Measurements from ENCODE around the gene ATG13.
A peak's percentile ranks its signal among the peaks of the same experiment; 100 is the strongest.
"Not testable (repeated sequence)": the region's sequence is repeated elsewhere in the genome, so short reads cannot be mapped to it uniquely, and the experiment has no call there.

ATG13 gene

DNA sequence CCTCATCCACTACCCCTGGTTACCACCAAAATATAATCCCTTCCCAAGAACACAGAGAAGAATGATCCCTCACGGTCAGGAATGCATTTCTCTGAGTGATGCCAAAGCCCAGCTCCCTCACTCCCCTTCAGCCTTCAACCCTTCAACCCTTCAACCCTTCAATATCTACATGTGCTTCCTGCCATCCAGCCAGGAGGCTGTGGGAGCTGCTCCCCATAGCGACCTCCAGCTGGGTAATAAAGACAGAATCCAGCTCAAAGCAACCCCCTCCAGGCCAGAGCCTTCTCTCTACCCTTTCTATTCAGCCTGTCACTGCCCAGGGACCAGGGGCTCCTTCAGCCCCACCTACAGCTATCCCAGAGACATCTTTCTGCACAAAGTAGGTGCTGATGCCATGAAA, 80.4 kb downstream of the ATG13 start:
- DNase-seq: no peak

DNA sequence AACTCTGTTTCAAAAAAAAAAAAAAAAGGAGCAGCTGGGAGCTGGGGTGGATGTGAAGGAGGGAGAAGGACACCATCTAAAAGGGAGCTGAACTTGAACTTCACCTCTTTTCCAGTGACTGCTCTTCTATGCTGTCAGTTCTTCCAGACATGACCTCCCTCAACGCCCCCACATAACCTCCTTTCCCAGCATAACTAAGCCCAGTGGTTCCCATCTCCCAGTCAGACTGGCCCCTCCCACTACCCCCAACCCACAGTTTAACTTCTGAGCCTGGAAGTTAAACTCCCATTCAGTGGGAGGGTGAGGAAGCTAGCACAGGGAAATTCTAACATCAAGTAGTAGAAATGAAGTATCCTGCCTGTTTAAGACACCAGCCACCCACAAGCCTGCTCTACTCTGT, 81.2 kb downstream of the ATG13 start:
- no peak for DNase-seq

DNA sequence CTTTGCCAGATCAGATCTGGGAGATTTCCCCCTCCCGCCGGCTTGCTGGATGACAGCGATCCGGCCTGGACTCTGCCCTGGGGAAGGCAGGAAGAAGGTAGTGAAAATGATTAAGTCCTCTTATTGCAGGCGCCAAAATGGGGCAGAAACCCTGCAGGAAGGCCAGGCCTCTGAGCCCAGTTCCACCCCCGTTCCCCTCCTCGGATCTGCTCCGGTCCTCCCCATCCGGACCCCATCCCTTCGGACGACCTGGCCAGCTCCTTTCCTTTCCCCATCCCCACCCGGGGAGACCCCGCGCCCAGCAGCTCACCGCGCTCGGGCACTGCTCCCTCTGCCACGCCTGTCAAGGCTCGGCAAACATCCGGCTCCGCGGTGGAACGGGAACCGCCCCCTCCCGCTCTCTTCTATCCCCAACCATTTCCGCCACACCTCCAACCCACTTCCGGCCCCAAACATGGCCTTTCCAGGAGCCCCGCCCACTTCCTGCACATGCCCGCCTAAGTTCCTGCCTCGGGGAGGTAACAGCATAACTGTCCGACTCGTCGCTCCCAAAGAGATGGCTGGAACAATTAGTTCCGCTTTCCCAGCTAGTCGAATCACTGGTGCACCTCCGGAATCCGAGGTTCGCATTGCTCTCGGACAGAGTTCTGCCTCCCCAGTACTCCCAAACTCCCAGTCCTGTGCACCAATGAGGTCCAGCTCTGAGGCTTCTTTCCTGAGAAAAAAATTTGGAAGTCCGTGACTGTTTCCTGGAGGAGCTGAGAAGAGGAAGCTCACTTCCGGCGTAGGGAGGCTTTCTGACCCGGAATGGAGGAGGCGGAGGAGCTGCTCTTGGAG, 83.1 kb downstream of the ATG13 start, which contains the start of the genes ARHGAP1 and ZNF408:
ARHGAP1 (minus strand) TSS at position 379 of the 837 bp plus-strand sequence. CDS start 4,512 bp downstream, outside the sequence.
ZNF408 (plus strand) TSS at position 791 of the 837 bp plus-strand sequence; CDS start at position 808, 17 bp downstream.
- DNase-seq: peak; percentile 99

GRCh38 chr11:46701078-46701654, 83.8 kb downstream of the ATG13 start:
- no peak for DNase-seq

DNA sequence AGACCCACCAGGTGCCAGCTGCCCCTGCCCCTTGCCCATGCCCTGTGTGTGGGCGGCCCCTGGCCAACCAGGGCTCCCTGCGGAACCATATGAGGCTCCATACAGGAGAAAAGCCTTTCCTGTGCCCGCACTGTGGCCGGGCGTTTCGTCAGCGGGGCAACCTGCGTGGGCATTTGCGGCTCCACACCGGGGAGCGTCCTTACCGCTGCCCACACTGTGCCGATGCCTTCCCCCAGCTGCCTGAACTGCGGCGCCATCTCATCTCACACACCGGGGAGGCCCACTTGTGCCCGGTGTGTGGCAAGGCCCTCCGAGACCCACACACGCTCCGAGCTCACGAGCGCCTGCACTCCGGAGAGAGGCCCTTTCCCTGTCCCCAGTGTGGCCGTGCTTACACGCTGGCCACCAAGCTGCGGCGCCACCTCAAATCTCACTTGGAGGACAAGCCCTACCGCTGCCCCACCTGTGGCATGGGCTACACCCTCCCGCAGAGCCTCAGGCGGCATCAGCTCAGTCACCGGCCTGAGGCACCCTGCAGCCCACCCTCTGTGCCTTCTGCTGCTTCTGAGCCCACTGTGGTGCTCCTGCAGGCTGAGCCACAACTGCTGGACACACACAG, 87.8 kb downstream of the ATG13 start:
- DNase-seq: no peak

GRCh38 chr11:46706886-46707285, 89.5 kb downstream of the ATG13 start:
- no peak for DNase-seq

DNA sequence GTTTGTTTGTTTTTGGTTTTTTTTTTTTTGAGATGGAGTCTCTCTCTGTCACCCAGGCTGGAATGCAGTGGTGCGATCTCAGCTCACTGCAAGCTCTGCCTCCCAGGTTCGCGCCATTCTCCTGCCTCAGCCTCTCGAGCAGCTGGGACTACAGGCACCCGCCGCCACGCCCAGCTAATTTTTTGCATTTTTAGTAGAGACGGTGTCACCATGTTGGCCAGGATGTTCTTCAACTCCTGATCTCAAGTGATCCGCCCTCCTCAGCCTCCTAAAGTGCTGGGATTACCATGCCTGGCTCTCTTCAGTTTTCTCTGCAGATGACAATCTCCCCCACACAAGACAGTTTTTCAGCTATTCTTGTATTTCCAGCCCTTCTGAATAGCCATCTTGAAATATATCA, 92.0 kb downstream of the ATG13 start:
- not testable (repeated sequence) for DNase-seq

DNA sequence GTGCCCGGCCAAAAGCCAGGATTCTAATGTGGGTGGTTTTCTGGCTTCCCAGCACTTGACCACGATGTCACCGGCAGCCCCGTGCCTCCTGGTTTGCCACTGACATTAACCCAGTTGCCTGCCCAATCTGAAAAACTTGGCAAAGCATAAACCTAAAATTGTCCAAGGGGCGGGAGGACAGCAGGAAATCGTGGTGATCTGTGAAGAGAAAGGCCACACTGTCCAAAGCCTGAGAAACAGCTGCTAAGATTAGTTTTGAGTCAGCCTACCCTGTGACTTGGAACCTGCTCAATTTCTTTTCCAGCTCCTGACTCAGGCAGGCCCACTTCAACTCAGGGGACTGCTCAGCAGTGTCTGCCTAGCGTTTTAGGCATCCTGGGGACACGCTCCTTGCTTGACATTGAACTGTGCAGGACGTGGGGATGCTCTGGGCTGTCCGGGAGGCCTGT, 93.5 kb downstream of the ATG13 start:
- DNase-seq: peak; percentile 85

- peak; percentile 53 for DNase-seq
These were observed 94.0 kb downstream of the ATG13 start for GRCh38 chr11:46711303-46711702.

DNA sequence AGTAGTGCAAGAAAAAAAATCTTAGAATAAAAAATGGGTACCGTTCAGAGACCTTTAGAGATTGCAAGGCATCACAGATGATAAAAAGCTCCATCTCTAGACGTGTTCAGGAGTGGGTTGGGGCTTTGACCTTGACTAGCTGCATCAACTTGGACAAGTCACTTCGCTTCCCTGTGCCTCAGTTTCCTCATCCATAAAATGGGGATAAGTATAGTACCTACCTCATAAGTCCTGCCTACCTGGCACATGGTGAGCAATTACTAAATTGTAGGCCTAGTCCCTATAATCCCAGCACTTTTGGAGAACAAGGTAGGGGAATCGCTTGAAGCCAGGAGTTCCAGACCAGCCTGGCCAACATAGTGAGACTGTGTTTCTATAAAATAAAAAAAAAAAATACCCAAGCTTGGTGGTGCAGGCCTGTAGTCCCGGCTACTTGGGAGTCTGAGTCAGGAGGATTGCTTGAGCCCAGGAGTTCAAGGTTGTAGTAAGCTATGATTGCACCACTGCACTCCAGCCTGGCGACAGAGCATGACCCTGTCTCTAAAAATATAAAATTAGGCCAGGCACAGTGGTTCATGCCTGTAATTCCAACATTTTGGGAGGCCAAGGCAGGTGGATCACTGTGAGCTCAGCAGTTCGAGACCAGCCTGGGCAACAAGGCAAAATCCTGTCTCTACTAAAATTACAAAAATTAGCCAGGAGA, 95.7 kb downstream of the ATG13 start:
- DNase-seq: no peak

- not testable (repeated sequence) for DNase-seq
These were observed 100.4 kb downstream of the ATG13 start for GRCh38 chr11:46717825-46718154.

DNA sequence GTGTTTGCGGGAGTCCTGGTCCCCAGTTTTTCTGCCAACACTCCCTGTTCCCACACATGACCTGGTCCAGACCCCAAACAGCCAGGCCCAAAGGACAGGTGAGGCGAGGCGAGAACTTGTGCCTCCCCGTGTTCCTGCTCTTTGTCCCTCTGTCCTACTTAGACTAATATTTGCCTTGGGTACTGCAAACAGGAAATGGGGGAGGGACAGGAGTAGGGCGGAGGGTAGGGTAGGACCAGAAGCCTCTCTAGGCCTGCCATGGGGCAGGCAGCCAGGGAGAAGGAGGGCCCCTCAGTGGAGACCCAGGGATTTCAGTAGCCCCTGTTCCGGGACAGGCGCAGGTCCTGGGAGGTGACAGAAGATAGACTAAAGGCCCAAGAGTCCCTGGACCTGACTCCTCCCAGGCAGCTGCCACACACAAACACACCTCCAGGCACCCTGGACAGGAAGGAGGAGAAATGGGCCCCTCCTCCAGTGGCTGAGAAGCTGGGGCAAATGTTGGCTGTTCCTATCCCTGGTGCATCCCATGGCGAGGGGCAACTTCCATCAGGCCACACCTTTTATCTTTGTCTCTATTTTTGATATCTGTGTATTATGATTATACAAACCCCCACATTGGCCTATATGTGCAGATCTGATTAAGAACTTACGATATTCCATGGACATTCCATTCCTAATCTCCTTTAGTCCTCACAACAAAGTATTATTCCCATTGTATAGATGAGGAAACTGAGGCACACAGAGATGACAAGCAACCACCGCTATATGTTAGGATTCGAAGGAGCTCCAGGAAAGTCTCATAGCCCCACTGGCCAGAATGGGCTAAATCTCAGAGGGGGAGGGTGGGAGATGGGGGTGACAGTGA, 101.0 kb downstream of the ATG13 start:
- DNase-seq: peak; percentile 31

- no peak for DNase-seq
These were observed 101.7 kb downstream of the ATG13 start, which contains the start of gene F2 for GRCh38 chr11:46719048-46719542. TSS of gene F2 (plus strand) at chr11:46719213. CDS start at chr11:46719236, 23 bp downstream.

- DNase-seq: no peak
These were observed 102.3 kb downstream of the ATG13 start for GRCh38 chr11:46719543-46720218.

DNA sequence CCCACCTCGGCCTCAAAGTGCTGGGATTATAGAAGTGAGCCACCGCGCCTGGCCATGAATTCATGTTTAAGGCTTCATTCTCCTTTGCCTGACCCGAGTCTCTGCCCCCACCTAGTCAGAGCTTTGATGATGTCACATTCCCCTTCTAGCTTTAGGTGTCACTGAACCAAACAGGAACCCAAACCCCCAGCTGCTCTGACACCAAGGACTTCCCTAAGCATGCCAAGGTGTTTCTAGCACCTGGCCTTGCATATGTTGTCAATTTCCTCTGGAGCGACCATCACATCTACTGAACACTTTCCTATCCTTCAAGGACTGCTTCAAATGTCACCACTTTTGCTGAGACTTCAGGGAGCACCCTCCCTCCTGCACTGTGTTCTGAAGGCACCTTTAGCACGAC, 103.9 kb downstream of the ATG13 start:
- no peak for DNase-seq

GRCh38 chr11:46722566-46723358, 105.4 kb downstream of the ATG13 start:
- DNase-seq: no peak

- DNase-seq: no peak
These were observed 106.0 kb downstream of the ATG13 start for GRCh38 chr11:46723359-46723680.

- DNase-seq: no peak
These were observed 106.7 kb downstream of the ATG13 start for GRCh38 chr11:46724088-46724487.

Measured in fibroblast of skin of scalp (primary cell).